Measurements from ENCODE around the gene KRT86.
"Not testable (repeated sequence)": the region's sequence is repeated elsewhere in the genome, so short reads cannot be mapped to it uniquely, and the experiment has no call there.

Gene KRT86

DNA sequence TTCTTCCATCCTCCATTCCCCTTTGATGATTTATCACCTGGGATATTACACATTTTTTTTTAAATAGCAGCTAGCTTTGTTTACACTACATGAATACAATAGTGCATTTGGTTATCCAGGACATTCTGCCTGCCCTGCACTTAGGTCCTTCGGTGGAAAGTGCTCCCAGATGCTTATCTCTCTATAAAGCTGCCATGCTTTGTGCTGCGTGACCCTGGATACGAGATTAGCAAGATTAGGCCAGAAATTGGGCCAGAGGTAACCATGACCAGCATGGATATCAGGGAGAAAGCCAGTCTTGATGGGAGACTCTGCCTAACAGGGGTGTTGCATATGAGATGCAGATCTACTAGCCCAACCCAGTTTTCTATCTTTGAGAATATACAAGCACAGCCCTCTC, 58.9 kb downstream of the KRT86 start:
- DNase-seq: no peak

- no peak for DNase-seq
Observed at GRCh38 chr12:52334185-52334584, 59.7 kb downstream of the KRT86 start.

GRCh38 chr12:52335598-52336262, 61.3 kb downstream of the KRT86 start:
- no peak for DNase-seq

- no peak for DNase-seq
Observed at GRCh38 chr12:52336641-52337040, 62.2 kb downstream of the KRT86 start.

GRCh38 chr12:52337054-52337453, 62.6 kb downstream of the KRT86 start:
- DNase-seq: no peak

DNA sequence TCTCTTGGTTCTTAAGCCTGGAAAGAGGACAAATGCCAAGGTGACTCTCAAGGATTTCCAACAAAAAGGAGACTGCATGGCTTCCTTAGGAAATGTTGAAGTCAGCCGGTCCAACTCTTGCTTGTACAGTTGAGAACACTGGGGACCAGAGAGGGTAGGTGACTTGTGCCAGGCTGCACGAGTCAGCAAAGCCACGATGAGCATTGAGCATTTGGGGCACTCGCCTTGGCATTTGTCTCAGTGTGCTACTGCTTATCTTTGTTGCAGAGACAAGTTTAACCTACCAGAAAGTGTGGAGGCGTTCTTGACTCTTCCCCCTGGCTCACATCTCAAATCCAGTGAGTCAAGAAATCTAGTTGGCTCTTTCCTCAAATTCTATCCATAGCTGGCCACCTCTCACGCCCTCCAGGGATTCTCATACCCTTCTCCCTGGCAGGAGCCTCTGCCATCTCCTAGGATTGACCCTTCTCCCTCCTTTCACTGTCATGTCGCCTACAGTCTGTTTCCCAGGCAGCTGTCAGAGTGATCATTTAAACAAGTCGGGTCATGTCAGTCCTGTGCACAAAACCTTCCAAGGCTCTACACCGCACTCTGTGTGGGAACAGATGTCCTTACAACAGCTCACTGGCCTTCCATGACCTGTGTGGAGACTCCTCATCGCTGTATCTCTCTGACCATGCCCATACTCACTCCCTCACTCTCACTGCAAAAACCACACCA, 64.0 kb downstream of the KRT86 start:
- DNase-seq: no peak

GRCh38 chr12:52341066-52341580, 66.7 kb downstream of the KRT86 start:
- no peak for DNase-seq

DNA sequence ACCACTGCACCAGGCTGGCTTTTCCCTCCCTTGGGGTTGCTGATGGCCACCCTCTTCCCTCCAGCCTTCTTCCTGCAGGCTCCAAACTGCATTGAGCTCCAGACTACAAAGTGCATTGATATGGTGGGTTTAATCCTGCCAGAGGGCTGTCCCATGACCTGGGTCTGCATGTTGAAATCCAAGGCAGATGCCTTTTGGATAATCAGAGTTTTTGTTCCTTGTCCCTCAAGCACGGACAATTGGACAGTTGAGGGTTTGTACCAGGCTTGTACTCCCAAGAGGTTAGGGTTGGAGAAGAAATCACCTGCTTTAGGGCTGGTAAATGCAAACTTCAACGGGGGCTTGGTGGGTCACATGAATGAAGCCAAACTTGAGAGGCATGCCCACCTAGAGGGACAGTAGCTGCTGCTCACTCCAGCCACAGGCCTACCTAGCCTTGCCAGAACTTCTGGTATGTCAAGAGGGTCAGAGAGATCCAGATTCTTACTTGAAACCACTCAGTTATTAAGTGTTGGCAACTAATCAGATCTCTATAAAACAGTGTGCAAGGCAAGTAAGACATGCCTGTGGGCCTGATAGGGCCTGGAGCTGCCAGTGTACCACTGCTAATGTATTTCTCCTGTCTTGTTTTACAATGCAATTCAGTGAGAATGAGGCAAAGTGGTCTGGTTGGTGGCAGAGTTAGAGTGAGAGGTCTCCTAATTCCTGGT, 68.5 kb downstream of the KRT86 start:
- DNase-seq: no peak

- DNase-seq: no peak
Observed at GRCh38 chr12:52343550-52343949, 69.1 kb downstream of the KRT86 start.

DNA sequence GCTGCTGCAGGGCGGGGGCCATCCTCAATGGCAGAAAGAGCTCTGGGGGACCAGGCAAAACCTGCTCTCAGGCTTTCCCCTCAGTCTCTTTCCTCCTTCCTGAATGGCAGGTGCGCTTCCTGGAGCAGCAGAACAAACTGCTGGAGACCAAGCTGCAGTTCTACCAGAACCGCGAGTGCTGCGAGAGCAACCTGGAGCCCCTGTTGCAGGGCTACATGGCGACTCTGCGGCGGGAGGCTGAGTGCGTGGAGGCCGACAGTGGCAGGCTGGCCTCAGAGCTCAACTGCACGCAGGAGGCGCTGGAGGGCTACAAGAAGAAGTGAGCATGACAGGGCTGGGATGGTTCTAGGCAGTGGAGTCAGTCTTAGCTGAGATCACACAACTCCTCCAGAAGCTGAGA, 69.7 kb downstream of the KRT86 start:
- DNase-seq: no peak

DNA sequence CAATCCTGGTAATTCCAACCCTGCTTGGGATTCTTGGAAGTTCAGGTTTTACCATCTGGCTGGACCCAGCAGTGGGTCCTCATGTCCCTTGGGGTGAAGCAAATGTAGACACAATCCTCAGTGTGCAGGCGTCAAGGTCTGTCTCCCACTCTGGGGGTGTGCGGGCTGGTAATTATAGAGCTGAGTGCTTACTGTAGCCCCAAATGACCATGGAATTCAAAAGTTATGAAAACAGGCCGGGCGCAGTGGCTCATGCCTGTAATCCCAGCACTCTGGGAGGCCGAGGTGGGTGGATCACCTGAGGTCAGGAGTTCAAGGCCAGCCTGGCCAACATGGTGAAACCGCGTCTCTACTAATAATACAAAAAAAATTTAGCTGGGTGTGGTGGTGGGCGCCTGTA, 70.6 kb downstream of the KRT86 start:
- not testable (repeated sequence) for DNase-seq

DNA sequence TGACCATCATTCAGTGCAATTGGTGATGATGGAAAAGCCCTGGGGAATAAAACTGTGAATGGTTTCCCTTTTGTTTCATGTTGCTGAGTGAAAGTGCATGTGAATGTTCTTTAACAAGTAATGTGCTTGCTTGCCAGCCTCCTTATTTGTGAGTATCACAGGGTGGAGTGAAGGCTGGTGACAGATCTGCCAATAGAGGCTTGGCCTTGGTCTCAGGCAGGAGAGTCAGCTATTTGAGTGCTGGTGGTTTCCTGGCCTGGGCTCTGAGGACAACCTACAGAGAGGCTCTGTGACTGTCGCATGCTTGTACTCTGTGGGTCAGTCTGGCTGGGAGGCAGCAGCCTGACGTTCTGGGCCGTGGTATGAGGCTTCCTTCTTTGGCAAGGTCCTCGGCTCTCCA, 72.1 kb downstream of the KRT86 start:
- DNase-seq: peak in 37 of 56 donors; percentile 4 to 85 (median 24)

DNA sequence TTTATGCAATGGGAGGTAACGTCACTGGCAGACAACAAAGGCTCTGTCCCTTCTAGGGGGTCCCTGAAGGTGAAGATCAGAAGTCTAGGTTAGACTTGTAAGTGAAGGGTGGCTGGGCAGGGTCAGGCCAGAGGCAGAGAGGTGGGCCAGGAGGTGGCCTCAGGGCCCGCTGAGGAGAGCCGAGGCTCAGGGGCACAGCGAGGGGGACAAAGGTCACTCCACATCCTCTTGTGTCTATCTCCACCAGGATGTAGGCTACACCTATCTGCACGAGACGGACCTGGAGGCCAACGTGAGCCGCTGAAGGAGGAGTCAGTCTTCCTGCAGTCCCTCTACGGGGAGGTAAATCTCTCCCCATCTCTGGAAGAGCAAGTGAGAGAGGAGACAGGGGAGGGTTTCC, 72.6 kb downstream of the KRT86 start:
- no peak for DNase-seq

- no peak for DNase-seq
Observed at GRCh38 chr12:52347551-52348510, 73.4 kb downstream of the KRT86 start.

DNA sequence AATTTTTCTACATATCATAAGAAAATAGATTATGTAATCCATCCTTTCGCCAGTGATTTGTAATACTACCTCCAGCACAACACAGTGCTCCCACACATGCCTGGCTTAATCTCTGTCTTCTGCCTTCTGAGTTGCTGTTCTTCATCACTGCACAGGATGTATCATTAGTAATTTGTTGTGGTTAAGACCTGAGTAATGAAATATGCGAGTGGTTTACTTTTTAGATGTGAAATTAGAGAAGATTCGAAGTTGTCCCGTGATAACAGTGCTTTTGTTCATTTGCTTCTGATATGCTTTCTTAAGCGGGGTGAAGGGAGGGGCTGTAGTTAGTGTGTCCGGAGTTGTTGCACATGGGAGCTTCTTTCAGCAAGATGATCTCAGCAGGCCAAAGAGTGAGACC, 74.8 kb downstream of the KRT86 start:
- DNase-seq: no peak

GRCh38 chr12:52350021-52350620, 75.7 kb downstream of the KRT86 start:
- DNase-seq: no peak

- no peak for DNase-seq
Observed at GRCh38 chr12:52350786-52351185, 76.3 kb downstream of the KRT86 start.

DNA sequence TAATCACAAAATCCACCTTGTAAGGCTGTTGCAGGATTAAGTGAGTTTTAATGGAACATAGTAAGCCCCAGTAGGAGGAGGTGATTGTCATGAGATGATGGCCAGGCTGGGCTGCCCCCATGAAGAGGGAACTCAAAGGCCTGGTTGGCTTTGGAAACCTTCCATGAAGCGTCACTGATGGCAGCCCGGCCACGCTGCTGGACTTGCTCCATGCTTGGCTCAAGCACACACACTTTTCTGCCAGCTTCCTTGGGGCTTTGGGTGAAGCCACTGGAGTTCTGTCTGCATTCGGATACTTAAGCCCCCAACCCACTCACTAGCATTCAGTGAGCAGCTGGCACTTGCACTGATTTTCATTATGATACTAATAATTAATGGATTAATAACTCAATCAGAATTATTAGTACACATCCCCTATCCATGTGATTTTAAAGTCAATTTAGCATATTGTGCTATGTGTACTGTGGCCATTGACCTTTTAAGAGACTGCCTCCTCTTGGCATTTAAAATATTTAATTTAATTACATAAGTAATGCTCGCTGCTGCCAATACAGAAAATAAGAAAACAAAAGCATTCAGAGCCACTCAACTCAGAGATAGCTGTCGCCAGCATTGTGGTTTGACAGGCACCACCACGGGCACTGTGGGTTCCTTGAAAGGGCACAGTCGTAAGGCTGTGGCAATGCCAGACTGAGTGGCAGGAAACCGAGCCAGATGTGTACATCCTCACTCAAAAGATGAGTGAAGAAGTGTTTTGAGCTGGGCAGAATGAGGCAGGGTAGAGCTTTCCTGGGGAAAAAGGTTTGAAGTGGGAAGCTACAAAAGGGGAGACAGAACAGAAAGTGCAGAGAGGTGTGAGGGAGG, 77.0 kb downstream of the KRT86 start:
- DNase-seq: peak in 45 of 56 donors; percentile 6 to 80 (median 39)

- no peak for DNase-seq
Observed at GRCh38 chr12:52352951-52353350, 78.5 kb downstream of the KRT86 start.

DNA sequence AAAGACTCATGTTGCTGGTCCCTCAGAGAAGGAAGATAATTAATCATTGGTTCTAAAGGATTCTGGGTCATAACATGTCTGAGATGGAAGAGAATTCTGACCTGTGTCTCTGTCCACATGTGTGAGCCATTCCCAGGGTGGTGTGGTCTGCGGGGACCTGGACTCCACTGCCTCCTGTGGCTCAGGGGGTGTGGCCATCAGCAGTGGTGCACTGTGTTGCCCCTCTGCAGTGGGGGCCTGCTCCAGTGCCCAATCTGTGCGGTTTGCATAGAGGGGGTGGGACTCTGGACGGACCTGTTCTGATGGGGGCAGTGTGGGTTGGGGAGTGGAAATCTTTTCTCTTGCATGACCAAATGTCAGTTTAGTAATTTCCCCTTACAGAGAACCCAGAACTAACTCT, 79.3 kb downstream of the KRT86 start:
- no peak for DNase-seq

Data from amygdala (tissue), 56 donors.